ENCODE data around the gene HLF. TPM values are rescaled to one million over a fixed set of nuclear protein-coding genes. Genes with fewer than 3 reads are reported as not detected.

Gene HLF
- total and polyA plus RNA-seq, 9 donors: 28.0 to 106 (median 40.8) TPM

- no peak overlapping the region for H3K4me3 ChIP-seq
- DNase-seq: no peak
- H3K27me3 ChIP-seq: no peaks in the 10 kb centered on the region
- TF ChIP-seq EP300 (IDR thresholded peaks at IDR 0.05) (no peak), POLR2A (IDR thresholded peaks at IDR 0.05) (no peak)
- TF ChIP-seq, protein P1, sequence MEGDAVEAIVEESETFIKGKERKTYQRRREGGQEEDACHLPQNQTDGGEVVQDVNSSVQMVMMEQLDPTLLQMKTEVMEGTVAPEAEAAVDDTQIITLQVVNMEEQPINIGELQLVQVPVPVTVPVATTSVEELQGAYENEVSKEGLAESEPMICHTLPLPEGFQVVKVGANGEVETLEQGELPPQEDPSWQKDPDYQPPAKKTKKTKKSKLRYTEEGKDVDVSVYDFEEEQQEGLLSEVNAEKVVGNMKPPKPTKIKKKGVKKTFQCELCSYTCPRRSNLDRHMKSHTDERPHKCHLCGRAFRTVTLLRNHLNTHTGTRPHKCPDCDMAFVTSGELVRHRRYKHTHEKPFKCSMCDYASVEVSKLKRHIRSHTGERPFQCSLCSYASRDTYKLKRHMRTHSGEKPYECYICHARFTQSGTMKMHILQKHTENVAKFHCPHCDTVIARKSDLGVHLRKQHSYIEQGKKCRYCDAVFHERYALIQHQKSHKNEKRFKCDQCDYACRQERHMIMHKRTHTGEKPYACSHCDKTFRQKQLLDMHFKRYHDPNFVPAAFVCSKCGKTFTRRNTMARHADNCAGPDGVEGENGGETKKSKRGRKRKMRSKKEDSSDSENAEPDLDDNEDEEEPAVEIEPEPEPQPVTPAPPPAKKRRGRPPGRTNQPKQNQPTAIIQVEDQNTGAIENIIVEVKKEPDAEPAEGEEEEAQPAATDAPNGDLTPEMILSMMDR (IDR thresholded peaks at IDR 0.05): no peak
- no peaks in the 10 kb centered on the region for H3K36me3 ChIP-seq
- no peaks in the 10 kb centered on the region for H3K4me1 ChIP-seq (ENCODE audit: insufficient read depth)
- H3K9me3 ChIP-seq: no peaks in the 10 kb centered on the region
- H3K27ac ChIP-seq: no peak overlapping the region
- intact Hi-C loops (cut with DNase I): no loop called here
- WGBS, 3 donors: 52 to 67% (median 55%) methylated on average over 1 of the region's 1 CpG
Observed at GRCh38 chr17:55246583-55246982, 18.2 kb upstream of the HLF start.

- 86 to 89% (median 86%) methylated on average over 2 of the region's 2 CpGs for WGBS, 3 donors
- intact Hi-C loops (cut with DNase I): no loop called here
- no peaks in the 10 kb centered on the region for H3K9me3 ChIP-seq
Observed at GRCh38 chr17:55248077-55248476, 16.7 kb upstream of the HLF start.

GRCh38 chr17:55249861-55250260 is 14.9 kb upstream of the HLF start:
- no peak for DNase-seq
- Histone ChIP-seq H3K27me3 (no peaks in the 10 kb centered on the region), H3K4me3 (no peak overlapping the region), H3K27ac (no peak overlapping the region), H3K36me3 (no peaks in the 10 kb centered on the region), H3K4me1 (ENCODE audit: insufficient read depth) (no peaks in the 10 kb centered on the region), H3K9me3 (no peaks in the 10 kb centered on the region)
- TF ChIP-seq, protein P1 (IDR thresholded peaks at IDR 0.05): no peak
- TF ChIP-seq EP300 (IDR thresholded peaks at IDR 0.05) (no peak), POLR2A (IDR thresholded peaks at IDR 0.05) (no peak)
- intact Hi-C loops (cut with DNase I): no loop called here
- WGBS, 3 donors: 91 to 93% (median 93%) methylated on average over 7 of the region's 7 CpGs

More at GRCh38 chr17:55248077-55248476, 16.7 kb upstream of the HLF start:
- DNase-seq: no peak
- Histone ChIP-seq H3K36me3 (no peaks in the 10 kb centered on the region), H3K27ac (no peak overlapping the region), H3K4me1 (ENCODE audit: insufficient read depth) (no peaks in the 10 kb centered on the region), H3K27me3 (no peaks in the 10 kb centered on the region), H3K4me3 (no peak overlapping the region)
- no peak for TF ChIP-seq EP300 (IDR thresholded peaks at IDR 0.05)
- TF ChIP-seq, protein P1 (IDR thresholded peaks at IDR 0.05): no peak
- TF ChIP-seq POLR2A (IDR thresholded peaks at IDR 0.05): no peak

DNA sequence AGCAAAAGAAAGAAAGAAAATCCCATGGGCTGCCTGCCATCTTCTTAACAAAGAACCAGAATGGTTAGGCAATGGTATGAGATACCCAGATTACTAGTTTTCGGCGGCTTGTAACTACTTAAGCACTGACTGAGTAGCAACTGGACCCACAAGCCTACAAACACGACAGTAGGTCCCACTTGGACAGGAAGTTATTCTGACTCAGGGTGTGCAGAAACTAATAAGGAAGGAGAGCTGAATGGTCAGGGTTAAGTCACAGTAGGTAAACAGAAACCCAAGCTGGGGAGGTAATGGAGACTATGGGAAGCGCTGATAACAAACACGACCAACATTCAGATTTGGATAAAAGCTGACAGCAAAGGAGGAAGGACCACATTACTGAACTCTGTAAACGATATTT is 10.4 kb upstream of the HLF start:
- TF ChIP-seq, protein P1 (IDR thresholded peaks at IDR 0.05): no peak
- TF ChIP-seq EP300 (IDR thresholded peaks at IDR 0.05) (no peak), POLR2A (IDR thresholded peaks at IDR 0.05) (no peak)
- intact Hi-C loops (cut with DNase I): no loop called here
- 78 to 87% (median 79%) methylated on average over 6 of the region's 6 CpGs for WGBS, 3 donors

More for the DNA sequence above, 10.4 kb upstream of the HLF start:
- Histone ChIP-seq H3K36me3 (no peaks in the 10 kb centered on the region), H3K4me1 (ENCODE audit: insufficient read depth) (no peaks in the 10 kb centered on the region), H3K4me3 (no peak overlapping the region), H3K27me3 (no peaks in the 10 kb centered on the region), H3K9me3 (no peaks in the 10 kb centered on the region), H3K27ac (no peak overlapping the region)
- no peak for DNase-seq

All from ovary (tissue), 9 donors.